ENCODE measurements around the gene ENPP1. TPM values are rescaled to one million over a fixed set of nuclear protein-coding genes. Genes with fewer than 3 reads are reported as not detected.

The ENPP1 gene
- polyA plus RNA-seq, 3 donors, result not detected

GRCh38 chr6:131819572-131820124 is 11.8 kb downstream of the ENPP1 start:
- no peak overlapping the region for H3K27ac Mint-ChIP-seq
- Histone ChIP-seq H3K4me3 (replicated peaks in 1 of 3; ENCODE audit: low read depth in 2 of 3, low read length in 3 of 3) (no peak overlapping the region), H3K9me3 (replicated peaks in 1 of 2; ENCODE audit: control insufficient read depth in 1 of 2, insufficient read depth in 1 of 2, low read length in 2 of 2) (no peaks in the 10 kb centered on the region), H2AFZ (ENCODE audit: insufficient read depth, low read depth, low read length, poor library complexity, severe bottlenecking) (no peak overlapping the region), H3K9ac (ENCODE audit: insufficient read depth, low read length, poor library complexity, severe bottlenecking) (no peak overlapping the region), H3K79me2 (ENCODE audit: insufficient read depth, low read length) (no peaks in the 10 kb centered on the region), H3K4me1 (ENCODE audit: control insufficient read depth in 1 of 2, insufficient read depth in 2 of 2, low read length in 2 of 2) (no peaks in the 10 kb centered on the region), H3K27ac (ENCODE audit: low read depth in 1 of 2, low read length in 2 of 2) (no peak overlapping the region), H4K20me1 (ENCODE audit: insufficient read depth, low read length) (no peaks in the 10 kb centered on the region), H3K36me3 (replicated peaks in 1 of 2; ENCODE audit: control insufficient read depth in 1 of 2, insufficient read depth in 2 of 2, low read length in 2 of 2) (no peaks in the 10 kb centered on the region), H3K27me3 (ENCODE audit: control insufficient read depth in 2 of 2, insufficient read depth in 2 of 2, low read length in 2 of 2) (no peaks in the 10 kb centered on the region), H3K4me2 (replicated peaks; ENCODE audit: extremely low read depth, low read length, poor library complexity, severe bottlenecking) (no peak overlapping the region)
- intact Hi-C loops (cut with micrococcal nuclease), result no loop called here
- H3K4me1 Mint-ChIP-seq, result no peaks in the 10 kb centered on the region
- peaks cover 0 to 3% (median 0%) of the 10 kb centered on the region in 7 donors for H3K9me3 Mint-ChIP-seq
- DNase-seq, result no peak
- peaks cover 0 to 11% (median 6%) of the 10 kb centered on the region in 3 donors for H3K27me3 Mint-ChIP-seq (ENCODE audit: low read depth in 3 of 3)
- H3K36me3 Mint-ChIP-seq, result no peaks in the 10 kb centered on the region
- H3K4me3 Mint-ChIP-seq, result no peak overlapping the region
- 80% methylated on average over 1 of the region's 7 CpGs for WGBS (ENCODE audit: insufficient coverage)
- TF ChIP-seq CTCF (IDR thresholded peaks at IDR 0.05), result no peak

- Histone ChIP-seq H3K4me1 (ENCODE audit: control insufficient read depth in 1 of 2, insufficient read depth in 2 of 2, low read length in 2 of 2) (no peaks in the 10 kb centered on the region), H3K79me2 (ENCODE audit: insufficient read depth, low read length) (no peaks in the 10 kb centered on the region), H3K4me2 (replicated peaks; ENCODE audit: extremely low read depth, low read length, poor library complexity, severe bottlenecking) (no peak overlapping the region), H3K4me3 (replicated peaks in 1 of 3; ENCODE audit: low read depth in 2 of 3, low read length in 3 of 3) (no peak overlapping the region), H3K27ac (ENCODE audit: low read depth in 1 of 2, low read length in 2 of 2) (no peak overlapping the region), H3K27me3 (ENCODE audit: control insufficient read depth in 2 of 2, insufficient read depth in 2 of 2, low read length in 2 of 2) (no peaks in the 10 kb centered on the region), H2AFZ (ENCODE audit: insufficient read depth, low read depth, low read length, poor library complexity, severe bottlenecking) (no peak overlapping the region), H3K9me3 (replicated peaks in 1 of 2; ENCODE audit: control insufficient read depth in 1 of 2, insufficient read depth in 1 of 2, low read length in 2 of 2) (no peaks in the 10 kb centered on the region), H3K9ac (ENCODE audit: insufficient read depth, low read length, poor library complexity, severe bottlenecking) (no peak overlapping the region), H4K20me1 (ENCODE audit: insufficient read depth, low read length) (no peaks in the 10 kb centered on the region), H3K36me3 (replicated peaks in 1 of 2; ENCODE audit: control insufficient read depth in 1 of 2, insufficient read depth in 2 of 2, low read length in 2 of 2) (no peaks in the 10 kb centered on the region)
- Mint-ChIP-seq H3K27me3 (ENCODE audit: low read depth in 3 of 3) (peaks cover 0 to 9% (median 2%) of the 10 kb centered on the region in 3 donors), H3K4me3 (no peak overlapping the region), H3K27ac (no peak overlapping the region), H3K9me3 (peaks cover 0 to 3% (median 0%) of the 10 kb centered on the region in 7 donors), H3K4me1 (no peaks in the 10 kb centered on the region), H3K36me3 (no peaks in the 10 kb centered on the region)
- DNase-seq, result no peak
- intact Hi-C loops (cut with micrococcal nuclease), result no loop called here
- WGBS (ENCODE audit: insufficient coverage), result 92% methylated on average over 4 of the region's 6 CpGs
- TF ChIP-seq CTCF (IDR thresholded peaks at IDR 0.05), result no peak
Observed at GRCh38 chr6:131821010-131821807, 13.4 kb downstream of the ENPP1 start.
